Measurements from ENCODE around the gene CD52.

Gene CD52

DNA sequence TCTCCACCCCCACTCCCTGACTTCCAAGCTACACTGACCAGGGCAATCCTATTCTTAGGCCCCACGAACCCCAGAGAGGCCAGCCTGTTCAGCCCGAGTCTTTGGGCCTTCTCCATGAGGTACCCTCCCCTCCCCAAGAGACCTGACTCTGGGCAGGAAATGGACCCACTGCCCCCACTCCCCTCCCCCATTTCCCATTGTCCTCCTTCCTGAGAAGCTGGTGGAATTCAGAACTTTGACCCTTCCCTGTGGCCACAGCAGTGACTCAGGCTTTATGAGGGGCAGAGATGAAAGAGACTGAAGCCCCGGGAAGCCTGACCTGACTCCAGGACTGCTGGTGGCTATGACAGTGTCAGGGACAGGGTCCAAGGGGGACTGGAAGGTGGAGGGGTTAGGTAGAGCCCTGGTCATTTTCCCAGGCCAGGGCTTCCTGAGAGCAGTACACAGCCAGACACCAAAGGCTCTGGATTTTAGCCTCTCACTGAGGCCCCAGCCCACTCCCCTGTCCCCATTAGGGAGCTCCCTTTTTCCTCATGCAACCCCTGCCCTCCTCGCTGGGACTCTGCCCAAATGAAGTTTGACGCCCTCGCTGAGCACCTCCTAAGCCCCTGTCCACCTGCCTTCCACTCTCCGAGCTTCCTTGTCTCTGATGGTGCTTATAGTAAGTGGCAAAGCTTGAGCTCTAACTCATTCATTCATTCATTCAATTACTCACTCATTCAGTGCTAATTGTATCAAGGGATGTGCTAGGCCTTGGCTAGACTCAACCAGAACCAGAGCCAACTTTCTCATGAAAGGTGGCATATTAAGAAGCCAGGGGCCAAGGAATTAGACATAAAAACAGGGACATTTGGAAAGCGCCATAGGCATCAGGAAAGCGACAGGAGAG is 33.2 kb downstream of the CD52 start:
- H3K9ac ChIP-seq: no peak overlapping the region
- no peaks in the 10 kb centered on the region for H3K27me3 ChIP-seq (ENCODE audit: control insufficient read depth, insufficient read depth, low read length)

DNA sequence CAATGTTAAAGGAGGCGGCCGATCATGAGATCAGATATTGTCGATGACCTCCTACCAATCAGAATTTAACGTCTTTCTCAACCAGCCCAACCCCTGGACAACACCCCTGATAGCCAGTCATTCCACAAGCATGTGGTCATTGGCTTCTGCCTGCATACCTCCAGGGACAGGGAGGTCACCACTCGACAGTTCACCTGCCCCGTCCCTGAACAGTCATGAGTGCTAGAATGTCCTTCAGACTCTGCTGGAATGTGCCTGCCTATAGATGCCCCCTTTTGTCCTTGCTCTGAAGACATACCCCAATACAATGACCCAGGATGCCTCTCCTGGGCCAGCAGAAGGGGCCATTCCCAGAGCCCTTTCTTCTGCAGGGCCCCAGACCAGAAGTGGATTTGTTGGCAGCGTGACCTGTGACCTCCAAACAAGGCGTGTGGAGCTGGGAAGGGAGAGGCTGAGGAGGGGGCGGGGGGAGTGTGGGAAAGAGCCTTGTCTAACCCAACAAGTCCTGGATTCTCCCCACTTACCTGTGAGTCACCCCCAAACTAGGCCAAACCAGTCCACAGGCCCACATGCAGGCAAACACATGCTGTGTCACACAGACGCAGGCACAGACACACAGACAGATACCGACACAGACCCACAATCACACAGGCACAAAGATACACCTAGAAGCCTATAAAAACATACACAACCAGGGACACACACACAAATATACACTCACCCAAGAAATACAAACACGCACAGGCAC is 34.0 kb downstream of the CD52 start:
- H3K9me3 ChIP-seq (ENCODE audit: control insufficient read depth, low read length): no peaks in the 10 kb centered on the region
- TF ChIP-seq, protein P1, sequence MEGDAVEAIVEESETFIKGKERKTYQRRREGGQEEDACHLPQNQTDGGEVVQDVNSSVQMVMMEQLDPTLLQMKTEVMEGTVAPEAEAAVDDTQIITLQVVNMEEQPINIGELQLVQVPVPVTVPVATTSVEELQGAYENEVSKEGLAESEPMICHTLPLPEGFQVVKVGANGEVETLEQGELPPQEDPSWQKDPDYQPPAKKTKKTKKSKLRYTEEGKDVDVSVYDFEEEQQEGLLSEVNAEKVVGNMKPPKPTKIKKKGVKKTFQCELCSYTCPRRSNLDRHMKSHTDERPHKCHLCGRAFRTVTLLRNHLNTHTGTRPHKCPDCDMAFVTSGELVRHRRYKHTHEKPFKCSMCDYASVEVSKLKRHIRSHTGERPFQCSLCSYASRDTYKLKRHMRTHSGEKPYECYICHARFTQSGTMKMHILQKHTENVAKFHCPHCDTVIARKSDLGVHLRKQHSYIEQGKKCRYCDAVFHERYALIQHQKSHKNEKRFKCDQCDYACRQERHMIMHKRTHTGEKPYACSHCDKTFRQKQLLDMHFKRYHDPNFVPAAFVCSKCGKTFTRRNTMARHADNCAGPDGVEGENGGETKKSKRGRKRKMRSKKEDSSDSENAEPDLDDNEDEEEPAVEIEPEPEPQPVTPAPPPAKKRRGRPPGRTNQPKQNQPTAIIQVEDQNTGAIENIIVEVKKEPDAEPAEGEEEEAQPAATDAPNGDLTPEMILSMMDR (IDR thresholded peaks at IDR 0.05): no peak
- no peaks in the 10 kb centered on the region for H3K36me3 ChIP-seq (ENCODE audit: control insufficient read depth, insufficient read depth, low read length)
- no peaks in the 10 kb centered on the region for H3K4me1 ChIP-seq
- no peak overlapping the region for H3K9ac ChIP-seq
- H3K27me3 ChIP-seq (ENCODE audit: control insufficient read depth, insufficient read depth, low read length): no peaks in the 10 kb centered on the region
- H3K27ac ChIP-seq: no peak overlapping the region
- H2AFZ ChIP-seq: no peak overlapping the region
- no peak overlapping the region for H3K4me3 ChIP-seq (ENCODE audit: low read depth, low read length)
- H3K79me2 ChIP-seq: no peaks in the 10 kb centered on the region
- no peak overlapping the region for H3K4me2 ChIP-seq (ENCODE audit: low read length)

More for the DNA sequence above, 33.2 kb downstream of the CD52 start:
- H2AFZ ChIP-seq: no peak overlapping the region
- no peaks in the 10 kb centered on the region for H3K4me1 ChIP-seq
- TF ChIP-seq, protein P1 (IDR thresholded peaks at IDR 0.05): no peak
- H3K36me3 ChIP-seq (ENCODE audit: control insufficient read depth, insufficient read depth, low read length): no peaks in the 10 kb centered on the region
- H3K27ac ChIP-seq: no peak overlapping the region
- no peaks in the 10 kb centered on the region for H3K79me2 ChIP-seq
- H3K9me3 ChIP-seq (ENCODE audit: control insufficient read depth, low read length): no peaks in the 10 kb centered on the region
- H3K4me2 ChIP-seq (ENCODE audit: low read length): no peak overlapping the region
- H3K4me3 ChIP-seq (ENCODE audit: low read depth, low read length): no peak overlapping the region

DNA sequence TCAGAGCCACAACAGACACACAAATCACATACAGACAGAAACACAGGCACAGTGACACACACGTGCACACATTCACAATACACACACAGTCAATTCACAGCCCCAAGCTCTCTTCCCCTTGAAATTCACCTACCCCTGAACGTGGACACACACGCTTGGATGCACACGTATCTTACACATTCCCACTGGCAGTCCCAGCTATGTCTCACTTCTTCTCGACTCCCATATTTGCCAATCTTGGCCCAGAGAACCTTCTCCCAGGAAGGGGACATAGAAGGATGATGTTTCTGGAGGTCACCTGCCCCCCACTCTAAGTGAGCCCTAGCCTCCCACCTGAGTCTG is 34.6 kb downstream of the CD52 start:
- TF ChIP-seq, protein P1 (IDR thresholded peaks at IDR 0.05): no peak
- H3K4me3 ChIP-seq (ENCODE audit: low read depth, low read length): no peak overlapping the region
- H2AFZ ChIP-seq: no peak overlapping the region
- H3K9me3 ChIP-seq (ENCODE audit: control insufficient read depth, low read length): no peaks in the 10 kb centered on the region
- H3K27me3 ChIP-seq (ENCODE audit: control insufficient read depth, insufficient read depth, low read length): no peaks in the 10 kb centered on the region
- H3K79me2 ChIP-seq: no peaks in the 10 kb centered on the region
- no peak overlapping the region for H3K9ac ChIP-seq
- no peak overlapping the region for H3K27ac ChIP-seq
- no peaks in the 10 kb centered on the region for H3K36me3 ChIP-seq (ENCODE audit: control insufficient read depth, insufficient read depth, low read length)
- H3K4me2 ChIP-seq (ENCODE audit: low read length): no peak overlapping the region
- no peaks in the 10 kb centered on the region for H3K4me1 ChIP-seq

DNA sequence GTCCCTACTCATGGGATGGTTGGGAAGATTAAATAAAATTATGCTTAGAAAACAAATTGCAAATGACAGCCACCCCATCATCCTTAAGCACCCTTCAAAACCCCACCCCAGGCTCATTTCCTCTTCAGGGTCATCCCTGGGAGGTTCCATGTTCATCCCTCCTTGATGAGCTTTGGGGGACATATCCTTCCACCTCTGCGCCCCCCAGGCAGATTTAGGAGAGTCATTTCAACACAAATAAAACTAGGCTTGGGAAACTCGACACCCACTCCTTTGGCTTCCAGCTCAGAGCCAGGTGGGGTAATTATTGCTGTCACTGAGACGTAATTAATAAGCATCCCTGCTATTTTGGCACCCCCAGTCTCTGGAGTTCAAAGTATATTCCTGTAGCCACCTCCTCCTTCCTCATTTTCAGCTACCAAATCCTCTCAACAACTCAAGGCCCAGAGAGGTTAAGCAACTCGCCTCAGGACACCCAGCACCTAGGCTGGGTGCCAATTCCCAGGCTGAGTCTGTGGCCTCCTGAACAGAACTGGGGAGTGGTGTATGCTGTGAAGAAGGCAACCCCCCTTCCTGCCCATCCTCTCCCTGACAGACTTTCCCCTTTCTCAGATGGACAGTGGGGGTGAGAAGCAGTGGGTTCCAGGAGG is 35.6 kb downstream of the CD52 start:
- Histone ChIP-seq H3K27ac (no peak overlapping the region), H3K4me2 (ENCODE audit: low read length) (no peak overlapping the region), H3K9me3 (ENCODE audit: control insufficient read depth, low read length) (no peaks in the 10 kb centered on the region), H3K4me1 (no peaks in the 10 kb centered on the region), H2AFZ (no peak overlapping the region), H3K36me3 (ENCODE audit: control insufficient read depth, insufficient read depth, low read length) (no peaks in the 10 kb centered on the region), H3K9ac (no peak overlapping the region), H3K4me3 (ENCODE audit: low read depth, low read length) (no peak overlapping the region), H3K27me3 (ENCODE audit: control insufficient read depth, insufficient read depth, low read length) (no peaks in the 10 kb centered on the region), H3K79me2 (no peaks in the 10 kb centered on the region)
- TF ChIP-seq, protein P1 (IDR thresholded peaks at IDR 0.05): no peak
